ENCODE data around the gene CD79B.
"Not testable (repeated sequence)": the region's sequence is repeated elsewhere in the genome, so short reads cannot be mapped to it uniquely, and the experiment has no call there.

CD79B gene

GRCh38 chr17:63911657-63912100, 20.5 kb downstream of the CD79B start:
- peak; percentile 46 for DNase-seq (ENCODE audit: low read depth, low spot score)

- no peak for DNase-seq (ENCODE audit: low read depth, low spot score)
Measured at GRCh38 chr17:63911041-63911635, 21.0 kb downstream of the CD79B start, which contains the start of gene CSHL1. CSHL1 (minus strand) TSS chr17:63911258; CDS start chr17:63911196, 62 bp downstream.

GRCh38 chr17:63910096-63910495, 22.0 kb downstream of the CD79B start:
- no peak for DNase-seq (ENCODE audit: low read depth, low spot score)

- DNase-seq (ENCODE audit: low read depth, low spot score), result not testable (repeated sequence)
Measured at GRCh38 chr17:63909586-63909985, 22.5 kb downstream of the CD79B start.

- DNase-seq (ENCODE audit: low read depth, low spot score), result peak; percentile 15
Measured at GRCh38 chr17:63907161-63907778, 24.9 kb downstream of the CD79B start.

GRCh38 chr17:63904796-63905195, 27.3 kb downstream of the CD79B start:
- not testable (repeated sequence) for DNase-seq (ENCODE audit: low read depth, low spot score)

GRCh38 chr17:63903787-63904201, 28.3 kb downstream of the CD79B start:
- not testable (repeated sequence) for DNase-seq (ENCODE audit: low read depth, low spot score)

- not testable (repeated sequence) for DNase-seq (ENCODE audit: low read depth, low spot score)
Measured at GRCh38 chr17:63901971-63902370, 30.2 kb downstream of the CD79B start.

GRCh38 chr17:63898899-63899798, 33.0 kb downstream of the CD79B start:
- not testable (repeated sequence) for DNase-seq (ENCODE audit: low read depth, low spot score)

- DNase-seq (ENCODE audit: low read depth, low spot score), result not testable (repeated sequence)
Measured at GRCh38 chr17:63896524-63897354, 35.4 kb downstream of the CD79B start, which contains the start of gene CSH1. CSH1 (minus strand) TSS chr17:63896574; CDS start chr17:63896511, 63 bp downstream.

GRCh38 chr17:63894821-63895220, 37.3 kb downstream of the CD79B start:
- not testable (repeated sequence) for DNase-seq (ENCODE audit: low read depth, low spot score)

GRCh38 chr17:63894021-63894420, 38.1 kb downstream of the CD79B start:
- not testable (repeated sequence) for DNase-seq (ENCODE audit: low read depth, low spot score)

- DNase-seq (ENCODE audit: low read depth, low spot score), result not testable (repeated sequence)
Measured at GRCh38 chr17:63892316-63893037, 39.7 kb downstream of the CD79B start.

GRCh38 chr17:63889026-63889848, 42.9 kb downstream of the CD79B start:
- DNase-seq (ENCODE audit: low read depth, low spot score), result peak; percentile 30

- not testable (repeated sequence) for DNase-seq (ENCODE audit: low read depth, low spot score)
Measured at GRCh38 chr17:63885119-63885518, 47.0 kb downstream of the CD79B start.

GRCh38 chr17:63882626-63883126, 49.5 kb downstream of the CD79B start:
- DNase-seq (ENCODE audit: low read depth, low spot score), result not testable (repeated sequence)

GRCh38 chr17:63881935-63882601, 50.1 kb downstream of the CD79B start, which contains the start of gene GH2:
GH2 (minus strand) TSS chr17:63881944; CDS start chr17:63881801, 143 bp downstream.
- DNase-seq (ENCODE audit: low read depth, low spot score), result peak; percentile 65

GRCh38 chr17:63881337-63881736, 50.8 kb downstream of the CD79B start:
- DNase-seq (ENCODE audit: low read depth, low spot score), result not testable (repeated sequence)

- no peak for DNase-seq (ENCODE audit: low read depth, low spot score)
Measured at GRCh38 chr17:63880706-63881105, 51.4 kb downstream of the CD79B start.
